Stimulated activated CD8-positive, alpha-beta memory T cell treated with anti-CD3 and anti-CD28 coated beads, Interleukin-12 subunit alpha, Interleukin-12 subunit beta, amount 100 ng/mL, for 24 hours (primary cell): ENCODE data around the gene CBFA2T2.
A peak's percentile ranks its signal among the peaks of the same experiment; 100 is the strongest.

Experiments
- DNase-seq: peaks from one replicate; pipeline ENCODE4 v3.0.0-alpha.2; 2020; ENCODE audit errors: extremely low read depth

Gene CBFA2T2

GRCh38 chr20:33677991-33678702, 188.3 kb downstream of the CBFA2T2 start:
- DNase-seq: no peak

- DNase-seq: no peak
These were observed 190.0 kb downstream of the CBFA2T2 start for GRCh38 chr20:33679758-33680485.

- DNase-seq: no peak
These were observed 190.8 kb downstream of the CBFA2T2 start for GRCh38 chr20:33680686-33681085.

- DNase-seq: no peak
These were observed 191.4 kb downstream of the CBFA2T2 start for GRCh38 chr20:33681288-33681687.

- no peak for DNase-seq
These were observed 191.9 kb downstream of the CBFA2T2 start for GRCh38 chr20:33681728-33682353.

- DNase-seq: no peak
These were observed 194.8 kb downstream of the CBFA2T2 start for GRCh38 chr20:33684533-33685327.

- no peak for DNase-seq
These were observed 195.6 kb downstream of the CBFA2T2 start for GRCh38 chr20:33685328-33686099.

- DNase-seq: peak; percentile 90
These were observed 196.4 kb downstream of the CBFA2T2 start, which contains the start of gene E2F1 for GRCh38 chr20:33686100-33686983. E2F1 (minus strand) TSS chr20:33686385; CDS start chr20:33686264, 121 bp downstream.

GRCh38 chr20:33686984-33687366, 197.1 kb downstream of the CBFA2T2 start:
- DNase-seq: no peak

GRCh38 chr20:33687370-33687915, 197.5 kb downstream of the CBFA2T2 start:
- no peak for DNase-seq

- no peak for DNase-seq
These were observed 198.4 kb downstream of the CBFA2T2 start for GRCh38 chr20:33687993-33688937.

GRCh38 chr20:33688938-33689424, 199.1 kb downstream of the CBFA2T2 start:
- no peak for DNase-seq

- no peak for DNase-seq
These were observed 199.6 kb downstream of the CBFA2T2 start for GRCh38 chr20:33689493-33689892.

GRCh38 chr20:33689973-33690372, 200.1 kb downstream of the CBFA2T2 start:
- DNase-seq: no peak

GRCh38 chr20:33693289-33693688, 203.4 kb downstream of the CBFA2T2 start:
- DNase-seq: no peak

GRCh38 chr20:33693741-33694638, 204.1 kb downstream of the CBFA2T2 start:
- DNase-seq: no peak

GRCh38 chr20:33694639-33695012, 204.7 kb downstream of the CBFA2T2 start:
- DNase-seq: no peak

GRCh38 chr20:33696448-33696847, 206.6 kb downstream of the CBFA2T2 start:
- DNase-seq: no peak
